ENCODE data around the gene CCDC159.

DNA sequence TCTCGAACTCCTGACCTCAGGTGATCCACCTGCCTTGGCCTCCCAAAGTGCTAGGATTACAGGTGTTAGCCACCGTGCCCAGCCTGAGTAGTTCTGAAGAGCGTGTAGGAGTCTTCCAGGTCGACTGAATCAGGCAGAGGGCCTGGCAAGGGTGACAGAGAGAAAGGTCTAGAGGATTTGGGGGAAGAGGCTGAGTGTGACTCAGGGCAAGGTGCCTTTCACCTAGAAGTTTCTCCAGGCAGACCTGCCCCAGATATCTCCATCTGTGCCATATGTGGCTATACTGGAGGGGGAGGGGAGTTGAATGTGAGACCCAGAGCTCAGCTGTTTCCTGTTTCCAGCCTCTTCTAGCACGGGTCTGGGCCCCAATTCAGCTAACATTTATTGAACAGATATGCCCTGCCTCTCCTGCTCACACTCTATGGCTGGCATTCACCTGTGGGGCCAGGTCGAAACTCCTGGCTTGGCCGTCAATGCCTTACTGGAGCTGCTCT, 1.3 kb downstream of the CCDC159 start:
- TF ChIP-seq, protein P1, sequence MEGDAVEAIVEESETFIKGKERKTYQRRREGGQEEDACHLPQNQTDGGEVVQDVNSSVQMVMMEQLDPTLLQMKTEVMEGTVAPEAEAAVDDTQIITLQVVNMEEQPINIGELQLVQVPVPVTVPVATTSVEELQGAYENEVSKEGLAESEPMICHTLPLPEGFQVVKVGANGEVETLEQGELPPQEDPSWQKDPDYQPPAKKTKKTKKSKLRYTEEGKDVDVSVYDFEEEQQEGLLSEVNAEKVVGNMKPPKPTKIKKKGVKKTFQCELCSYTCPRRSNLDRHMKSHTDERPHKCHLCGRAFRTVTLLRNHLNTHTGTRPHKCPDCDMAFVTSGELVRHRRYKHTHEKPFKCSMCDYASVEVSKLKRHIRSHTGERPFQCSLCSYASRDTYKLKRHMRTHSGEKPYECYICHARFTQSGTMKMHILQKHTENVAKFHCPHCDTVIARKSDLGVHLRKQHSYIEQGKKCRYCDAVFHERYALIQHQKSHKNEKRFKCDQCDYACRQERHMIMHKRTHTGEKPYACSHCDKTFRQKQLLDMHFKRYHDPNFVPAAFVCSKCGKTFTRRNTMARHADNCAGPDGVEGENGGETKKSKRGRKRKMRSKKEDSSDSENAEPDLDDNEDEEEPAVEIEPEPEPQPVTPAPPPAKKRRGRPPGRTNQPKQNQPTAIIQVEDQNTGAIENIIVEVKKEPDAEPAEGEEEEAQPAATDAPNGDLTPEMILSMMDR (IDR thresholded peaks at IDR 0.05): no peak
- no peak for TF ChIP-seq EZH2 (IDR thresholded peaks at IDR 0.05; ENCODE audit: borderline replicate concordance, insufficient read depth, low read depth, low read length, poor library complexity, severe bottlenecking)

Measured in B cell (primary cell).